Natural killer cell (primary cell): Measurements from ENCODE around the gene PTTG1. TPM values are rescaled to one million over a fixed set of nuclear protein-coding genes. Genes with fewer than 3 reads are reported as not detected.

Source experiments
- ATAC-seq, 3 donors: fragments of 150-1000 bp in 2 of 3; fragments of 200-7000 bp in 1 of 3; cut with Tn5 transposase; 1 replicate in 1 of 3; 2 replicates in 2 of 3; pipeline ENCODE4 v1.10.0; 2021; ENCODE audit warnings: mild to moderate bottlenecking in 2 of 3, moderate library complexity in 2 of 3
- DNase-seq, 2 donors: peaks; one replicate each; pipeline versions ENCODE4 v3.0.0 to v3.0.0-alpha.2; 2013 to 2021; ENCODE audit warnings: mixed read lengths in 1 of 2
- H3K27ac ChIP-seq: one replicate; pipeline ENCODE4 v1.5.1; 2013; ENCODE audit warnings: mild to moderate bottlenecking, low read length
- H3K27me3 ChIP-seq: one replicate; pipeline ENCODE4 v1.6.1; 2013; ENCODE audit warnings: low read length; ENCODE audit not compliant: control insufficient read depth, insufficient read depth
- H3K36me3 ChIP-seq: one replicate; pipeline ENCODE4 v1.6.1; 2013; ENCODE audit warnings: low read length; ENCODE audit not compliant: control insufficient read depth, insufficient read depth
- H3K4me1 ChIP-seq: one replicate; pipeline ENCODE4 v1.6.1; 2013; ENCODE audit warnings: low read length; ENCODE audit not compliant: control insufficient read depth, insufficient read depth
- H3K4me3 ChIP-seq: one replicate; pipeline ENCODE4 v1.5.1; 2013; ENCODE audit warnings: low read length
- H3K9me3 ChIP-seq: one replicate; pipeline ENCODE4 v1.6.1; 2013; ENCODE audit warnings: low read length; ENCODE audit not compliant: control insufficient read depth, insufficient read depth
- H3K27ac Mint-ChIP-seq, 2 donors: one replicate each; pipeline ENCODE4 v1.8.0; 2022; ENCODE audit warnings: mild to moderate bottlenecking in 2 of 2, mixed read lengths in 2 of 2, moderate library complexity in 1 of 2
- H3K27me3 Mint-ChIP-seq, 2 donors: one replicate each; pipeline ENCODE4 v1.8.0; 2022; ENCODE audit warnings: low read depth in 2 of 2, mixed read lengths in 2 of 2
- H3K36me3 Mint-ChIP-seq: one replicate; pipeline ENCODE4 v1.8.0; 2022; ENCODE audit warnings: mixed read lengths
- H3K4me1 Mint-ChIP-seq, 2 donors: one replicate each; pipeline ENCODE4 v1.8.0; 2022; ENCODE audit warnings: mixed read lengths in 2 of 2
- H3K4me3 Mint-ChIP-seq: one replicate; pipeline ENCODE4 v1.8.0; 2022; ENCODE audit warnings: mild to moderate bottlenecking, moderate library complexity, mixed read lengths
- H3K9me3 Mint-ChIP-seq, 2 donors: one replicate each; pipeline ENCODE4 v1.8.0; 2022; ENCODE audit warnings: mixed read lengths in 2 of 2
- CTCF ChIP-seq: fragments of 200-600 bp; IDR thresholded peaks from one replicate; pipeline ENCODE4 v1.8.0; 2022; ENCODE audit warnings: antibody characterized with exemption
- WGBS: methylation state at CpG from one replicate; pipeline ENCODE4 v1.1.7; 2013; ENCODE audit warnings: missing lambda C conversion rate; ENCODE audit not compliant: insufficient coverage; 5-methylcytosine and 5-hydroxymethylcytosine counted together
- intact Hi-C: fragments of 100-400 bp; cut with micrococcal nuclease; formaldehyde crosslinking; loops from one replicate; pipeline ENCODE4 v1.14.2; 2022
- total RNA-seq, 4 donors: library from RNA; stranded (reverse); fragments of 120-200 nt in 1 of 4; gene quantifications; one replicate each; pipeline versions ENCODE4 v1.2.3 to v1.2.4, GENCODE V29; 2013 to 2022

PTTG1 gene
- total RNA-seq, 3 donors from 2014 or later (not counting 1 experiment from before 2014, with no cell fraction given): 11.7 to 14.8 (median 12.1) TPM

- under 1% methylated on average over 13 of the region's 18 CpGs for WGBS
- no peaks in the 10 kb centered on the region for H3K9me3 Mint-ChIP-seq
- peaks cover 13 to 17% of the 10 kb centered on the region in 2 donors for H3K4me1 Mint-ChIP-seq
- TF ChIP-seq CTCF: peak; percentile 65
- H3K27me3 Mint-ChIP-seq: peaks cover 10 to 19% of the 10 kb centered on the region in 2 donors
- no peaks in the 10 kb centered on the region for H3K36me3 Mint-ChIP-seq
- peak overlapping the region; percentile 82 to 88 for H3K27ac Mint-ChIP-seq
- ATAC-seq (peak; percentile 68 to 77 (median 71)), DNase-seq (peak; percentile 37 to 84)
- peak overlapping the region; percentile 52 for H3K27ac ChIP-seq
- H3K4me1 ChIP-seq: peaks cover 18% of the 10 kb centered on the region
- no peaks in the 10 kb centered on the region for H3K27me3 ChIP-seq
- no peaks in the 10 kb centered on the region for H3K36me3 ChIP-seq
- no peaks in the 10 kb centered on the region for H3K9me3 ChIP-seq
- H3K4me3 Mint-ChIP-seq: peak overlapping the region; percentile 92
- peak overlapping the region; percentile 55 for H3K4me3 ChIP-seq
- intact Hi-C loops: loop anchor here (1.0 kb wide), 2 partner anchors 30 to 70 kb away; no protein-coding TSS in a partner anchor
Observed at GRCh38 chr5:160438316-160439204, 16.9 kb downstream of the PTTG1 start.

DNA sequence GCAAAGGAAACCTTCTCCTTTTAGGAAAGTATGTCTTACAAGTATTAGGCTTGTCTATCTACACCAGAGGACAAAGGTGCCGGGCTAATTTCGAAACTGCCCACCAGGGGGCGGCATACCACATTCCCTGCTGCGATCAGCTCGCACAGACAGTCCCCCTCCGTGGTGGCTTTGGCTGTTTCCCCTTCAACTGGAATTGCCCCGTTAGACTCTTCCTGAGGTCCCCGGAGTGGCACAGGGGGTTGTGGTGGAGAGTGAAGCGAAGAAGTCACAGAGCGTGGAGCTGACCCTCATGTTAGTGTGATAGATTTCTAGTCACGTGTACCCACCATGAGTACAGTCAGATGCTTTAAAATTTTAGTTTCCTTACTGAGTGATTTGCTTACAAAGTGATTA lies 17.5 kb downstream of the PTTG1 start:
- no peaks in the 10 kb centered on the region for H3K36me3 Mint-ChIP-seq
- Histone ChIP-seq H3K27me3 (no peaks in the 10 kb centered on the region), H3K36me3 (no peaks in the 10 kb centered on the region), H3K4me1 (peaks cover 18% of the 10 kb centered on the region), H3K27ac (peak overlapping the region; percentile 52), H3K4me3 (peak overlapping the region; percentile 55), H3K9me3 (no peaks in the 10 kb centered on the region)
- ATAC-seq (peak; percentile 85 to 91 (median 87)), DNase-seq (peak; percentile 89 to 94)
- intact Hi-C loops: loop anchor here (1.0 kb wide), 1 partner anchor 29 kb away; no protein-coding TSS in a partner anchor
- WGBS: 0% methylated on average over 11 of the region's 11 CpGs
- H3K27ac Mint-ChIP-seq: peak overlapping the region; percentile 82 to 88
- no peaks in the 10 kb centered on the region for H3K9me3 Mint-ChIP-seq
- peak; percentile 80 for TF ChIP-seq CTCF
- H3K4me1 Mint-ChIP-seq: peaks cover 13 to 17% of the 10 kb centered on the region in 2 donors
- peak overlapping the region; percentile 92 for H3K4me3 Mint-ChIP-seq
- peaks cover 10 to 19% of the 10 kb centered on the region in 2 donors for H3K27me3 Mint-ChIP-seq

DNA sequence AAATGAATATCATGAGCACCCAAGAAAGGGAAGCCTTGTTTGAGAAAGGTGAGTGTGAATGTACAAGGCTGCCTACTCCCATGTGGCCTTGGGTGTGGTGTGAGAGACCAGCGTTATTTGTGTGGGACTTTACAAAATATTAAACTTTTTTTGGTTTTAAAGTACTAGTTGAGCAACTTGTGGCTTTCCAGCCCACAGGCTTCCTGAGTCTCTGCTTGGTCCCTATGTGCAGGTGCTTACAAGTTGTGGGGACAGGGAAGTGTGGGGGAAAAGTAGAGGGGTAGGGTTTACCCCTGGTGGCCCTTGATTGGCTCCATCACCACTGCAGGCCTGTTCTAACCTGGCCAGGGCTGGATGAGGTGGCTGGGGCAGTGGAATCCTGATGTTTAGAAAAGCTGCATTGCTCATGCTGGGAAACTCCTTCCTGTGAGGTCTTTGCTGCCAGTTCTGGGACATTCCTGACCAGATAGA lies 19.7 kb downstream of the PTTG1 start:
- ATAC-seq: no peak
- H3K36me3 Mint-ChIP-seq: no peaks in the 10 kb centered on the region
- Histone ChIP-seq H3K4me3 (no peak overlapping the region), H3K27me3 (no peaks in the 10 kb centered on the region), H3K36me3 (no peaks in the 10 kb centered on the region), H3K27ac (no peak overlapping the region), H3K4me1 (peaks cover 18% of the 10 kb centered on the region), H3K9me3 (no peaks in the 10 kb centered on the region)
- H3K4me3 Mint-ChIP-seq: no peak overlapping the region
- 8% methylated on average over 1 of the region's 1 CpG for WGBS
- H3K9me3 Mint-ChIP-seq: no peaks in the 10 kb centered on the region
- H3K4me1 Mint-ChIP-seq: peaks cover 13 to 17% of the 10 kb centered on the region in 2 donors
- intact Hi-C loops: loop anchor here (10.0 kb wide), 1 partner anchor 1123 kb away; no protein-coding TSS in a partner anchor
- peaks cover 3 to 7% of the 10 kb centered on the region in 2 donors for H3K27me3 Mint-ChIP-seq
- DNase-seq: no peak
- H3K27ac Mint-ChIP-seq: no peak overlapping the region
- no peak for TF ChIP-seq CTCF
